ENCODE measurements around the gene ZNF644.
"Not testable (repeated sequence)": the region's sequence is repeated elsewhere in the genome, so short reads cannot be mapped to it uniquely, and the experiment has no call there.

Gene ZNF644

DNA sequence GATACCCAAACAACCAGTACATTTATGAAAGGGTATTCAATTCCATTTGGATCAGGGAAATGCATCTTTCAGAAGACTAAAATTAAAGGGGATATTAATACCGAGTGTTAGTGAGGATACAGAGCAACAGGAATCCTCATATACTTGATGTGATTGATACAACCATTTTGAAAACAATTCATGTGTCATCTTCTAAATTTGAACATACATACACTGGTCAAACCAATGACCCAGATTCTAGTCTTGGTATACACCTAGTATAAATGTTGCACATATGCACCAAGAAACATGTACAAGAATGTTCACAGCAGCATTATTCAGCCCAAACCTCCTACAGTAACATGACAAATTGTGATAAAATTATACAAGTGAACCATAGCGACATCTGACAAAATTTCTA lies 58.6 kb downstream of the ZNF644 start:
- Histone ChIP-seq H3K4me1 (ENCODE audit: insufficient read depth, low read length) (no peaks in the 10 kb centered on the region), H3K36me3 (ENCODE audit: insufficient read depth, low read length) (peaks cover 7% of the 10 kb centered on the region), H3K27me3 (ENCODE audit: insufficient read depth, low read length) (no peaks in the 10 kb centered on the region), H3K9me3 (ENCODE audit: low read length) (peaks cover 9% of the 10 kb centered on the region), H2AFZ (ENCODE audit: low read depth, low read length) (no peak overlapping the region), H3K4me3 (ENCODE audit: low read length) (no peak overlapping the region)

- H3K27me3 ChIP-seq (ENCODE audit: insufficient read depth, low read length) = no peaks in the 10 kb centered on the region
- no peak overlapping the region for H2AFZ ChIP-seq (ENCODE audit: low read depth, low read length)
- H3K9me3 ChIP-seq (ENCODE audit: low read length) = peaks cover 21% of the 10 kb centered on the region
- H3K4me1 ChIP-seq (ENCODE audit: insufficient read depth, low read length) = no peaks in the 10 kb centered on the region
- peaks cover 19% of the 10 kb centered on the region for H3K36me3 ChIP-seq (ENCODE audit: insufficient read depth, low read length)
- H3K4me3 ChIP-seq (ENCODE audit: low read length) = no peak overlapping the region
Observed at GRCh38 chr1:90959352-90960206, 62.3 kb downstream of the ZNF644 start.

- H3K4me3 ChIP-seq (ENCODE audit: low read length) = no peak overlapping the region
- H3K36me3 ChIP-seq (ENCODE audit: insufficient read depth, low read length) = peaks cover 20% of the 10 kb centered on the region
- no peak overlapping the region for H2AFZ ChIP-seq (ENCODE audit: low read depth, low read length)
- peaks cover 24% of the 10 kb centered on the region for H3K9me3 ChIP-seq (ENCODE audit: low read length)
- H3K4me1 ChIP-seq (ENCODE audit: insufficient read depth, low read length) = no peaks in the 10 kb centered on the region
- H3K27me3 ChIP-seq (ENCODE audit: insufficient read depth, low read length) = no peaks in the 10 kb centered on the region
Observed at GRCh38 chr1:90957497-90957896, 64.3 kb downstream of the ZNF644 start.

DNA sequence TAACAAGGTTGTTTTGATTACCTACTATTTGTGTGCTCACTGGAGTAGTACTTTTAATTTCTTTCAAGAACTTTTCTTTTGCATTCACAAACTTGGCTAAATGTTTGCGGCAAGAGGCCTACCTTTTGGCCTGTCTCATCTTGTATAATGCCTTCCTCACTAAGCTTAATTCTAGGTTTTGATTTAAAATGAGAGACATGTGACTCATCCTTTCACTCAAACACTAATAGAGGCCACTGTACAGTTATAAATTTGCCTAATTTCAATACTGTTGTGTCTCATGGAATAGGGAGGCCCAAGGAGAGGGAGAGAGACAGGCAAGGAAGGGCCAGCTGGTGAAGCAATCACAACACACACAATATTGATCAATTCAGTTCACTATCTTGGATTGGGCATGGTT lies 66.1 kb downstream of the ZNF644 start:
- Histone ChIP-seq H3K27me3 (ENCODE audit: insufficient read depth, low read length) (no peaks in the 10 kb centered on the region), H3K4me3 (ENCODE audit: low read length) (no peak overlapping the region), H3K36me3 (ENCODE audit: insufficient read depth, low read length) (peaks cover 20% of the 10 kb centered on the region), H2AFZ (ENCODE audit: low read depth, low read length) (no peak overlapping the region), H3K4me1 (ENCODE audit: insufficient read depth, low read length) (no peaks in the 10 kb centered on the region), H3K9me3 (ENCODE audit: low read length) (peaks cover 24% of the 10 kb centered on the region)

- Histone ChIP-seq H3K36me3 (ENCODE audit: insufficient read depth, low read length) (peaks cover 16% of the 10 kb centered on the region), H3K4me1 (ENCODE audit: insufficient read depth, low read length) (no peaks in the 10 kb centered on the region), H3K4me3 (ENCODE audit: low read length) (no peak overlapping the region), H2AFZ (ENCODE audit: low read depth, low read length) (no peak overlapping the region), H3K9me3 (ENCODE audit: low read length) (peaks cover 15% of the 10 kb centered on the region), H3K27me3 (ENCODE audit: insufficient read depth, low read length) (no peaks in the 10 kb centered on the region)
Observed at GRCh38 chr1:90952906-90953305, 68.9 kb downstream of the ZNF644 start.

DNA sequence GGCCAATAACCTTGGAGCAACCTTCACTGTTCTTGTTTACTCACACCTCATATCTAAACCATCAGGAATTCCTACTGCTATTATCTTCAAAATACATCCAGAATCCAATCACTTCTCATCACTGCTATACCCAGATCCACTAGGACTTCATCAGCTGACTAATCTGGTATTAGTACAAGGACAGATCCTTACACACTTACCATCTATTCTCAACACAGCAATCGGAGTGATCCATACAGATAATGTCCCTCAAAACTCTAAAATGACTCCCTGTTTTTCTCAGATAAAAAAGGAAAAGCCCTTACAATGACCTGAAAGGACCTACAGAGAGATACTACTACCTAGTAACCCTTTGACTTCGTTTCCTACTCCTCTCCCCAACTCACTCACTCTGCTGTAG lies 70.8 kb downstream of the ZNF644 start:
- H3K4me3 ChIP-seq (ENCODE audit: low read length) = no peak overlapping the region
- no peaks in the 10 kb centered on the region for H3K27me3 ChIP-seq (ENCODE audit: insufficient read depth, low read length)
- no peak overlapping the region for H2AFZ ChIP-seq (ENCODE audit: low read depth, low read length)
- peaks cover 12% of the 10 kb centered on the region for H3K36me3 ChIP-seq (ENCODE audit: insufficient read depth, low read length)
- H3K4me1 ChIP-seq (ENCODE audit: insufficient read depth, low read length) = no peaks in the 10 kb centered on the region
- peaks cover 15% of the 10 kb centered on the region for H3K9me3 ChIP-seq (ENCODE audit: low read length)

DNA sequence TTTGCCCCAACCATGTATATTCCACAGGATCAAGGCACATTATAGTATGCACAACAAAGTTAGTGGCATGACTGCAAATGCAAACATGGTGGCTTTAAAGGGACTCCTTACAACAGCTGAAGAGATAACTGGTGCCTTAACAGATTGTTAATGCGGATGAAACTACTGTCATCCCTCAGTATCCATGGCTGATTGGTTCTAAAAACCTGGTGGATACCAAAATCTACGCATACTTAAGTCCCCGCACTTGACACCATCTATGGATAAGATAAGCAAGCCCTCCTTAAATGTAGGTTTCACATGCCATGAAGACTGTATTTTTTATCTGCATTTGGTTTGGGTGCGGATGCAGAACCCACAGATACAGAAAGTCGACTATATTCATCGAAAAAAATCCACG lies 73.5 kb downstream of the ZNF644 start:
- H3K4me1 ChIP-seq (ENCODE audit: insufficient read depth, low read length) = no peaks in the 10 kb centered on the region
- H3K27me3 ChIP-seq (ENCODE audit: insufficient read depth, low read length) = no peaks in the 10 kb centered on the region
- no peak overlapping the region for H2AFZ ChIP-seq (ENCODE audit: low read depth, low read length)
- H3K4me3 ChIP-seq (ENCODE audit: low read length) = no peak overlapping the region
- H3K9me3 ChIP-seq (ENCODE audit: low read length) = no peaks in the 10 kb centered on the region
- peaks cover 3% of the 10 kb centered on the region for H3K36me3 ChIP-seq (ENCODE audit: insufficient read depth, low read length)

DNA sequence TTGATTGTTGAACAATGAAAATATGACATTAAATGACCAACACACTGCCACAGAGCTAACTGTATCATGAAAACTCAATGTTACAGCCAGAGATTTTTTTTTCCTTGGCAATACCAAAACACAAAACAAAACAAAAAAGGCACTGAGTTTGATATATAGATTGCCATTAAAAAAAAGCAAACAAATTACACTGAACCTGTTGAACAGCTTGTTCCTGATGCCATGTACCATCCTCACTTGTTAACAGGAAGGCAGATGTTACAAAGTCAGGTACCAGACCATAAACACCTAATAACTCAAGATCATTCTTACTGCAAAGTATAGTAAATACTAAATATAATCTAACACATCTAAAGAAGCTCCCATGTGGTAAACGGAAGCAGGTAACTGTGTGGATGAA lies 75.2 kb downstream of the ZNF644 start:
- Histone ChIP-seq H3K36me3 (ENCODE audit: insufficient read depth, low read length) (peaks cover 3% of the 10 kb centered on the region), H2AFZ (ENCODE audit: low read depth, low read length) (no peak overlapping the region), H3K4me3 (ENCODE audit: low read length) (no peak overlapping the region), H3K9me3 (ENCODE audit: low read length) (no peaks in the 10 kb centered on the region), H3K4me1 (ENCODE audit: insufficient read depth, low read length) (no peaks in the 10 kb centered on the region), H3K27me3 (ENCODE audit: insufficient read depth, low read length) (no peaks in the 10 kb centered on the region)

DNA sequence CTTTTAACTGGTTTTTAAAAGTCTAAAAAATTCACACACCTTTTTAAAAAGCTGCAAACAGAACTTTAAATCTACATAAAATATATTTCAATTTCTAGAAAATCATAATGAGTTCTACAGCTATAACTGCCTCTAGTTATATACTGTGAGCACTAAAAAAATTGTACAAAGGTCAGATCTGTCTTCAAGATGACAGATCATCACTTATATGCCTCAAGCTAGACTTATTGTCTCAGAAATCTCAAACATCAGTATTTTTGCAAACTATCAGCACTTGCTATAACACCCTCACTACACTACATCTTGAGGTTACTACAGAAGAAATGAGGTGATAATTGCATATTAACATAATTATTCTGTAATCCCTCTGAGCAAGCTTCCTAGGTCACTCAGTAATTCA lies 76.5 kb downstream of the ZNF644 start:
- Histone ChIP-seq H3K36me3 (ENCODE audit: insufficient read depth, low read length) (peaks cover 15% of the 10 kb centered on the region), H3K4me3 (ENCODE audit: low read length) (no peak overlapping the region), H3K27me3 (ENCODE audit: insufficient read depth, low read length) (no peaks in the 10 kb centered on the region), H3K4me1 (ENCODE audit: insufficient read depth, low read length) (no peaks in the 10 kb centered on the region), H3K9me3 (ENCODE audit: low read length) (peaks cover 2% of the 10 kb centered on the region), H2AFZ (ENCODE audit: low read depth, low read length) (no peak overlapping the region)

- no peak overlapping the region for H2AFZ ChIP-seq (ENCODE audit: low read depth, low read length)
- peaks cover 27% of the 10 kb centered on the region for H3K36me3 ChIP-seq (ENCODE audit: insufficient read depth, low read length)
- H3K9me3 ChIP-seq (ENCODE audit: low read length) = peaks cover 4% of the 10 kb centered on the region
- no peaks in the 10 kb centered on the region for H3K4me1 ChIP-seq (ENCODE audit: insufficient read depth, low read length)
- no peak overlapping the region for H3K4me3 ChIP-seq (ENCODE audit: low read length)
- H3K27me3 ChIP-seq (ENCODE audit: insufficient read depth, low read length) = no peaks in the 10 kb centered on the region
Observed at GRCh38 chr1:90943966-90944365, 77.9 kb downstream of the ZNF644 start.

DNA sequence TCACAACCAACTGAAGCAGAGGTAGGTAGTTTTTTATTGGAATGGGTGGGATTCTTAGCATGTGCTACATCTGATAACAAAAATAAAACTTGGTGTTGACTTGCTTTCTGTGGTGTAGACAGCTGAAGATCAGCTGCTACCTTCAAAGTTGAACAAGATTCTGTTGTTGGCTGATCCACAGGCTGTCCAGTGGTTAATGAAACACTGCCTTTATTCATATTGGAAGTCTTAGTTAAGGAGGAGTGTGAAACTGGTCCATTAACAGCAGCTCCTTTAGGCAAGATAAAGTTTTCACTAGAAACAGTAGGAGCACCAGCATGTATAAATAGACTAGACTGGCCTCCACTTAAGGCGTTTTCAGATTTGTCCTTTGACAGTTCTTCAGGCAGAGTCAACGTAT lies 81.1 kb downstream of the ZNF644 start:
- no peak overlapping the region for H2AFZ ChIP-seq (ENCODE audit: low read depth, low read length)
- H3K36me3 ChIP-seq (ENCODE audit: insufficient read depth, low read length) = peaks cover 40% of the 10 kb centered on the region

GRCh38 chr1:90936731-90937130 lies 85.1 kb downstream of the ZNF644 start:
- H2AFZ ChIP-seq (ENCODE audit: low read depth, low read length) = no peak overlapping the region
- H3K27me3 ChIP-seq (ENCODE audit: insufficient read depth, low read length) = no peaks in the 10 kb centered on the region
- H3K36me3 ChIP-seq (ENCODE audit: insufficient read depth, low read length) = peaks cover 47% of the 10 kb centered on the region
- no peak overlapping the region for H3K4me3 ChIP-seq (ENCODE audit: low read length)
- no peaks in the 10 kb centered on the region for H3K4me1 ChIP-seq (ENCODE audit: insufficient read depth, low read length)
- H3K9me3 ChIP-seq (ENCODE audit: low read length) = peaks cover 4% of the 10 kb centered on the region

More for the DNA sequence above, 81.1 kb downstream of the ZNF644 start:
- Histone ChIP-seq H3K27me3 (ENCODE audit: insufficient read depth, low read length) (no peaks in the 10 kb centered on the region), H3K4me3 (ENCODE audit: low read length) (no peak overlapping the region), H3K4me1 (ENCODE audit: insufficient read depth, low read length) (no peaks in the 10 kb centered on the region), H3K9me3 (ENCODE audit: low read length) (peaks cover 4% of the 10 kb centered on the region)

- H3K4me3 ChIP-seq (ENCODE audit: low read length) = no peak overlapping the region
- peaks cover 4% of the 10 kb centered on the region for H3K9me3 ChIP-seq (ENCODE audit: low read length)
- no peaks in the 10 kb centered on the region for H3K4me1 ChIP-seq (ENCODE audit: insufficient read depth, low read length)
- H2AFZ ChIP-seq (ENCODE audit: low read depth, low read length) = no peak overlapping the region
- peaks cover 43% of the 10 kb centered on the region for H3K36me3 ChIP-seq (ENCODE audit: insufficient read depth, low read length)
- H3K27me3 ChIP-seq (ENCODE audit: insufficient read depth, low read length) = no peaks in the 10 kb centered on the region
Observed at GRCh38 chr1:90936061-90936460, 85.8 kb downstream of the ZNF644 start.

DNA sequence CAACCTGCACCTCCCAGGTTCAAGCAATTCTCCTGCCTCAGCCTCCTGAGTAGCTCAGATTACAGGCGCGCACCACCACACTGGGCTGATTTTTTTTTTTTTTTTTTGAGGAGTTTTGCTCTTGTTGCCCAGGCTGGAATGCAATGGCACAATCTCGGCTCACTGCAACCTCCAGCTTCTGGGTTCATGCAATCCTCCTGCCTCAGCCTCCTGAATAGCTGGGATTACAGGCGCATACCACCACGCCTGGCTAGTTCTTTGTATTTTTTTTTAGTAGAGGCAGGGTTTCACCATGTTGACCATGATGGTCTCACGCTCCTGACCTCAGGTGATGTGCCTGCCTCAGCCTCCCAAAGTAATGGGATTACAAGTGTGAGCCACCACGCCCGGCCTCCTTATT lies 93.6 kb downstream of the ZNF644 start:
- H2AFZ ChIP-seq (ENCODE audit: low read depth, low read length); H3K9me3 ChIP-seq (ENCODE audit: low read length); H3K36me3 ChIP-seq (ENCODE audit: insufficient read depth, low read length); H3K27me3 ChIP-seq (ENCODE audit: insufficient read depth, low read length); H3K4me3 ChIP-seq (ENCODE audit: low read length): not testable (repeated sequence)
- H3K4me1 ChIP-seq (ENCODE audit: insufficient read depth, low read length) = peaks cover 17% of the 10 kb centered on the region
